Stimulated activated CD8-positive, alpha-beta memory T cell treated with anti-CD3 and anti-CD28 coated beads, Interleukin-4, amount 100 ng/mL, for 48 hours (primary cell): ENCODE data around the gene PLCD4.
A peak's percentile ranks its signal among the peaks of the same experiment; 100 is the strongest.

ENCODE experiments used
- DNase-seq: peaks from one replicate; pipeline ENCODE4 v3.0.0-alpha.2; 2020

PLCD4 gene

DNA sequence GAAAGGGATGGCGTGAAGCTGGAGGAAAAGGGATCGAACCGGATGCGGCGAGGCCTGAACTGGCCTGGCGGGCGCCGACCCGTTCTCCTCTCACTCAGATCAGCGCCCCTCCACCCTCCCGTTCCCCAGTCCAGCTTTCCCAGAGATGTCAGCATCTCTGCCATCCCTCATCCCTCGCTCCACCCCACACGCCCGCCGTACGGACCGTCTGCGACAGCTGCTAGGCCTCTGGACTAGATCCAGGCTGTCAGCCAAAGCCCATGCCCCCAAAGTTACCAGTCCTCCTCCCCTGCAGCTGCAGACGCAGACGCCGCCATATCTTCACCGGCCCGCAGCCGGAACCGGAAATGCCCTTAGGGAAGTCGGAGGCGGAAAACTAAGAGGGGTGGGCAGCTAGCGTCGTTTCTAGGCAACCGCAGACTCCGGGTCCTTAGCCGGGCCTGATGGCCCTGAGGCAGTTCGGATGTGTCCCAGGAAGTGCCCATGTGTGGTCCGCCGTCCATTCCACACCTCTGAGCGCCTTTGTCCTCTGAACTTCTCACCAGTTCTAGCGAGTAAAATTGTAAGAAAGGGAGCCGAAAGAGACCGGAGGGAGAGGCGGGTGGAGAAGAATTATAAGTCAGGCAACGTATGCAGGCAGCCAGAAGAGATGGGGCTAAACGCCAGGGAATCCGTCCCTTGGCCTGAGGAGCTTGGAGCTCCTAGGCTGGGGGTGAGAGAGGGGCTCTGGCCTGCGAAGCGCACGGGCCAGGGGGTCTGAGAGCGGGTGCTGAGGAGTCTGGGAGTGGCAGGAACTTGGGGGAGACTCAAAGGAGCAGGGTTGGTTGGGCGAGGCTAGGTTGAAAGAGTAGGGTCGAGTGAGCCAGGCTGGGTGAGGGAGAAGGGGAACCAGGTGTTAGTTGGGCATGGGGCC, 64.2 kb downstream of the PLCD4 start, which contains the start of the genes RNF25 and STK36:
RNF25 (minus strand) TSS at position 349 of the 913 bp plus-strand sequence; CDS start at position 317, 32 bp downstream.
STK36 (plus strand) TSS at position 433 of the 913 bp plus-strand sequence. CDS start 744 bp downstream, outside the sequence.
- peak; percentile 87 for DNase-seq

DNA sequence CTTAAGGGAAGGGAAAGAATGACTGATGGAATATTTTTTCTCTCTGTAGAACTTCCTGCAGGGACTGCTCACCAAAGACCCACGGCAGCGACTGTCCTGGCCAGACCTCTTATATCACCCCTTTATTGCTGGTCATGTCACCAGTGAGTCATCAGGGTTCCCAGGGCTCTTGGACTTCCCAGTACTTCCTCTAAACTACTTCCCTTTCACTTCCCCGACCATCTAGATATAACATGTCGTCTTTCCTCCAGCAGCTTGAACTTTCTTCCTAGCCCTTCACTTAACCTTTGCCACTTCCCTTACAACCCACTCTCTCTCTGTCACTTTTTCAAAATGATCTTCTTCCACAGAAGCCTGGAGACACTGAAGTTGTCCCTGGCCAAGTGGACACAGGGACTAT, 71.4 kb downstream of the PLCD4 start:
- DNase-seq = no peak

DNA sequence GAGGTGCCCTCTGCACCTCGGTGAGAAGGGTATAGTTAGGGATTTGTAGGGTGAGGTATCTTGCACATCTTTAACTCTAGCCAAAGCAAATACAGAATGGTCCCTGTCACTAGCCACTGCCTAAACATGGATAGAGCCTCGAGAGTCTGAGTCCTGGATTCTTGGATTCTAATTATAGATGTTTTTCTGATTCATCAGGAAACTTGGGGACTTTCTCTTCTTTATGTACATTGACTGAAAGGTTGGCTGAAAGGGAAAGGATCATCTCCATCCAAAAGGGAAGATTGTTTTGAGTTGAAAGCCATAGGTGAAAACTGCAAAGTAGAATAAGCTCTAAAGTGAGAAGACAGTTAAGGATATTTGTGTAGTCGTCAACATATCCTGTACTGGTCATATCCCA, 72.4 kb downstream of the PLCD4 start:
- no peak for DNase-seq
